Measurements from ENCODE around the gene ZSWIM6.

DNA sequence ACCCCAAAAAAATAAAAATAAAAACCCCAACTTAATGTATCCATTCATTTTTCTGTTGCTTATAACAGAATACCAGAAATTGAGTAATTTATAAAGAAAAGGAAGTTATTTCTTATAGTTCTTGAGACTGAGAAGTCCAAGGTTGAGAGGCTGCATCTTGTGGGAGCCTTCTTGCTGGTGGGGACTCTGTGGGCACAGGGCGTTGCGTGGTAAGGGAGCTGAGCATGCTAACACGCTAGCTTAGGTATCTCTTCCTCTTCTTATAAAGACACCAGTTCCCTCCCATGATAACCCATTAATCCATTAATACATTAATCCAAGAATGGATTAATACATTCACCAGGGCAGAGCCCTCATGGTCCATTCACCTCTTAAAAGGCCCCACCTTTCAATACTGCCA is 150.9 kb downstream of the ZSWIM6 start:
- TF ChIP-seq EZH2phosphoT487 (IDR thresholded peaks at IDR 0.05; ENCODE audit: unreplicated experiment) (no peak), ZNF331 (CRISPR knock-in tag; IDR thresholded peaks at IDR 0.05; ENCODE audit: low read depth) (no peak), EZH2 (IDR thresholded peaks at IDR 0.05; ENCODE audit: low read depth, unreplicated experiment) (no peak), POLR2AphosphoS5 (IDR thresholded peaks at IDR 0.05; ENCODE audit: low read depth) (no peak), STAT1 (IDR thresholded peaks at IDR 0.05; ENCODE audit: unreplicated experiment) (no peak), JUNB (IDR thresholded peaks at IDR 0.05; ENCODE audit: unreplicated experiment) (no peak)
- TF ChIP-seq, protein P1, sequence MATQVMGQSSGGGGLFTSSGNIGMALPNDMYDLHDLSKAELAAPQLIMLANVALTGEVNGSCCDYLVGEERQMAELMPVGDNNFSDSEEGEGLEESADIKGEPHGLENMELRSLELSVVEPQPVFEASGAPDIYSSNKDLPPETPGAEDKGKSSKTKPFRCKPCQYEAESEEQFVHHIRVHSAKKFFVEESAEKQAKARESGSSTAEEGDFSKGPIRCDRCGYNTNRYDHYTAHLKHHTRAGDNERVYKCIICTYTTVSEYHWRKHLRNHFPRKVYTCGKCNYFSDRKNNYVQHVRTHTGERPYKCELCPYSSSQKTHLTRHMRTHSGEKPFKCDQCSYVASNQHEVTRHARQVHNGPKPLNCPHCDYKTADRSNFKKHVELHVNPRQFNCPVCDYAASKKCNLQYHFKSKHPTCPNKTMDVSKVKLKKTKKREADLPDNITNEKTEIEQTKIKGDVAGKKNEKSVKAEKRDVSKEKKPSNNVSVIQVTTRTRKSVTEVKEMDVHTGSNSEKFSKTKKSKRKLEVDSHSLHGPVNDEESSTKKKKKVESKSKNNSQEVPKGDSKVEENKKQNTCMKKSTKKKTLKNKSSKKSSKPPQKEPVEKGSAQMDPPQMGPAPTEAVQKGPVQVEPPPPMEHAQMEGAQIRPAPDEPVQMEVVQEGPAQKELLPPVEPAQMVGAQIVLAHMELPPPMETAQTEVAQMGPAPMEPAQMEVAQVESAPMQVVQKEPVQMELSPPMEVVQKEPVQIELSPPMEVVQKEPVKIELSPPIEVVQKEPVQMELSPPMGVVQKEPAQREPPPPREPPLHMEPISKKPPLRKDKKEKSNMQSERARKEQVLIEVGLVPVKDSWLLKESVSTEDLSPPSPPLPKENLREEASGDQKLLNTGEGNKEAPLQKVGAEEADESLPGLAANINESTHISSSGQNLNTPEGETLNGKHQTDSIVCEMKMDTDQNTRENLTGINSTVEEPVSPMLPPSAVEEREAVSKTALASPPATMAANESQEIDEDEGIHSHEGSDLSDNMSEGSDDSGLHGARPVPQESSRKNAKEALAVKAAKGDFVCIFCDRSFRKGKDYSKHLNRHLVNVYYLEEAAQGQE (IDR thresholded peaks at IDR 0.05; ENCODE audit: unreplicated experiment) = no peak
- TF ChIP-seq, protein P2, sequence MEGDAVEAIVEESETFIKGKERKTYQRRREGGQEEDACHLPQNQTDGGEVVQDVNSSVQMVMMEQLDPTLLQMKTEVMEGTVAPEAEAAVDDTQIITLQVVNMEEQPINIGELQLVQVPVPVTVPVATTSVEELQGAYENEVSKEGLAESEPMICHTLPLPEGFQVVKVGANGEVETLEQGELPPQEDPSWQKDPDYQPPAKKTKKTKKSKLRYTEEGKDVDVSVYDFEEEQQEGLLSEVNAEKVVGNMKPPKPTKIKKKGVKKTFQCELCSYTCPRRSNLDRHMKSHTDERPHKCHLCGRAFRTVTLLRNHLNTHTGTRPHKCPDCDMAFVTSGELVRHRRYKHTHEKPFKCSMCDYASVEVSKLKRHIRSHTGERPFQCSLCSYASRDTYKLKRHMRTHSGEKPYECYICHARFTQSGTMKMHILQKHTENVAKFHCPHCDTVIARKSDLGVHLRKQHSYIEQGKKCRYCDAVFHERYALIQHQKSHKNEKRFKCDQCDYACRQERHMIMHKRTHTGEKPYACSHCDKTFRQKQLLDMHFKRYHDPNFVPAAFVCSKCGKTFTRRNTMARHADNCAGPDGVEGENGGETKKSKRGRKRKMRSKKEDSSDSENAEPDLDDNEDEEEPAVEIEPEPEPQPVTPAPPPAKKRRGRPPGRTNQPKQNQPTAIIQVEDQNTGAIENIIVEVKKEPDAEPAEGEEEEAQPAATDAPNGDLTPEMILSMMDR (conservative IDR thresholded peaks at IDR 0.05; ENCODE audit: low read depth in 2 of 2) = no peak

All from GM23338 (cell line).